Measurements from ENCODE around the gene TRAPPC14. TPM values are rescaled to one million over a fixed set of nuclear protein-coding genes. Genes with fewer than 3 reads are reported as not detected.

TRAPPC14 gene
- total RNA-seq, 1 experiment from 2014 or later, result 19.2 TPM

- H3K4me2 ChIP-seq (ENCODE audit: low read length), result no peak overlapping the region
- no peak for TF ChIP-seq EZH2 (IDR thresholded peaks at IDR 0.05; ENCODE audit: low read length, unreplicated experiment)
- TF ChIP-seq EZH2phosphoT487 (IDR thresholded peaks at IDR 0.05; ENCODE audit: borderline replicate concordance, low read length), result no peak
- no peak for TF ChIP-seq CTCF (conservative IDR thresholded peaks at IDR 0.05; ENCODE audit: low read depth, low read length)
- no TSS peak for BruUV-seq (replicated peaks)
- no peaks in the 10 kb centered on the region for H3K79me2 ChIP-seq (ENCODE audit: low read length)
- no peaks in the 10 kb centered on the region for H3K36me3 ChIP-seq (ENCODE audit: low read depth, low read length)
- no peaks in the 10 kb centered on the region for H3K9me2 ChIP-seq (replicated peaks; ENCODE audit: low read length)
- no peaks in the 10 kb centered on the region for H4K20me1 ChIP-seq (ENCODE audit: low read length)
- no peak for DNase-seq
- no peaks in the 10 kb centered on the region for H3K9me3 ChIP-seq (ENCODE audit: low read length)
- POLR2A ChIA-PET (ENCODE audit: unreplicated experiment), result no interaction called here
- no peak overlapping the region for H3K9ac ChIP-seq (ENCODE audit: low read length)
- no peak for ATAC-seq
- H2AFZ ChIP-seq (ENCODE audit: low read length), result no peak overlapping the region
- no peaks in the 10 kb centered on the region for H3F3A ChIP-seq (ENCODE audit: low read length, unreplicated experiment)
- H3K4me1 ChIP-seq (ENCODE audit: insufficient read depth, low read length), result peaks cover 9% of the 10 kb centered on the region; the same call in 1 of the 2 replicates
- H3K4me3 ChIP-seq (ENCODE audit: low read length), result no peak overlapping the region
- intact Hi-C loops (cut with micrococcal nuclease), result no loop called here
- no peaks in the 10 kb centered on the region for H3K27me3 ChIP-seq (ENCODE audit: low read length)
- CTCF ChIA-PET, result no interaction called here
- no peak overlapping the region for H3K27ac ChIP-seq (ENCODE audit: low read length)
Measured at GRCh38 chr7:100175296-100175935, 16.9 kb upstream of the TRAPPC14 start.

GRCh38 chr7:100174582-100174981 is 16.1 kb upstream of the TRAPPC14 start:
- DNase-seq (no peak), ATAC-seq (no peak)
- Histone ChIP-seq H3K9me3 (ENCODE audit: low read length) (no peaks in the 10 kb centered on the region), H3K4me1 (ENCODE audit: insufficient read depth, low read length) (peaks cover 9% of the 10 kb centered on the region; the same call in 1 of the 2 replicates), H3F3A (ENCODE audit: low read length, unreplicated experiment) (no peaks in the 10 kb centered on the region), H2AFZ (ENCODE audit: low read length) (no peak overlapping the region), H3K79me2 (ENCODE audit: low read length) (no peaks in the 10 kb centered on the region), H3K4me2 (ENCODE audit: low read length) (no peak overlapping the region), H4K20me1 (ENCODE audit: low read length) (no peaks in the 10 kb centered on the region), H3K9me2 (replicated peaks; ENCODE audit: low read length) (no peaks in the 10 kb centered on the region), H3K27ac (ENCODE audit: low read length) (no peak overlapping the region), H3K9ac (ENCODE audit: low read length) (no peak overlapping the region), H3K4me3 (ENCODE audit: low read length) (no peak overlapping the region), H3K36me3 (ENCODE audit: low read depth, low read length) (no peaks in the 10 kb centered on the region), H3K27me3 (ENCODE audit: low read length) (no peaks in the 10 kb centered on the region)
- ChIA-PET CTCF (no interaction called here), POLR2A (ENCODE audit: unreplicated experiment) (no interaction called here)
- BruUV-seq (replicated peaks), result no TSS peak
- TF ChIP-seq EZH2phosphoT487 (IDR thresholded peaks at IDR 0.05; ENCODE audit: borderline replicate concordance, low read length) (no peak), EZH2 (IDR thresholded peaks at IDR 0.05; ENCODE audit: low read length, unreplicated experiment) (no peak), CTCF (conservative IDR thresholded peaks at IDR 0.05; ENCODE audit: low read depth, low read length) (no peak)
- intact Hi-C loops (cut with micrococcal nuclease), result no loop called here

GRCh38 chr7:100173806-100174495 is 15.4 kb upstream of the TRAPPC14 start:
- Histone ChIP-seq H3K4me1 (ENCODE audit: insufficient read depth, low read length) (peaks cover 9% of the 10 kb centered on the region; the same call in 1 of the 2 replicates), H3K4me2 (ENCODE audit: low read length) (no peak overlapping the region), H3K79me2 (ENCODE audit: low read length) (no peaks in the 10 kb centered on the region), H3K4me3 (ENCODE audit: low read length) (no peak overlapping the region), H3K27me3 (ENCODE audit: low read length) (no peaks in the 10 kb centered on the region), H3K27ac (ENCODE audit: low read length) (no peak overlapping the region), H3K36me3 (ENCODE audit: low read depth, low read length) (no peaks in the 10 kb centered on the region), H2AFZ (ENCODE audit: low read length) (no peak overlapping the region), H3K9me2 (replicated peaks; ENCODE audit: low read length) (no peaks in the 10 kb centered on the region), H3K9ac (ENCODE audit: low read length) (no peak overlapping the region), H4K20me1 (ENCODE audit: low read length) (no peaks in the 10 kb centered on the region), H3K9me3 (ENCODE audit: low read length) (no peaks in the 10 kb centered on the region), H3F3A (ENCODE audit: low read length, unreplicated experiment) (no peaks in the 10 kb centered on the region)
- intact Hi-C loops (cut with micrococcal nuclease), result no loop called here
- CTCF ChIA-PET, result no interaction called here
- POLR2A ChIA-PET (ENCODE audit: unreplicated experiment), result no interaction called here
- TF ChIP-seq CTCF (conservative IDR thresholded peaks at IDR 0.05; ENCODE audit: low read depth, low read length), result no peak
- TF ChIP-seq EZH2phosphoT487 (IDR thresholded peaks at IDR 0.05; ENCODE audit: borderline replicate concordance, low read length), result no peak
- TF ChIP-seq EZH2 (IDR thresholded peaks at IDR 0.05; ENCODE audit: low read length, unreplicated experiment), result no peak
- ATAC-seq (no peak), DNase-seq (no peak)
- BruUV-seq (replicated peaks), result no TSS peak
